SU-DHL-6 (cell line): Measurements from ENCODE around the gene NR1H4.

Experiments used
- EZH2phosphoT487 ChIP-seq: fragments of 200-600 bp; sonication (generic), shearing (Covaris generic); conservative IDR thresholded peaks from 2 replicates; pipeline ENCODE4 v1.6.1; 2018; ENCODE audit warnings: mild to moderate bottlenecking, antibody characterized with exemption, low read length, moderate library complexity, mixed read lengths
- TF ChIP-seq, protein P1 (sequence below): fragments of 200-600 bp; sonication (generic); IDR thresholded peaks from one replicate; pipeline ENCODE4 v1.5.1; 2017; ENCODE audit warnings: antibody characterized with exemption, mild to moderate bottlenecking, low read length, moderate library complexity; ENCODE audit not compliant: insufficient read depth, poor library complexity, severe bottlenecking

DNA sequence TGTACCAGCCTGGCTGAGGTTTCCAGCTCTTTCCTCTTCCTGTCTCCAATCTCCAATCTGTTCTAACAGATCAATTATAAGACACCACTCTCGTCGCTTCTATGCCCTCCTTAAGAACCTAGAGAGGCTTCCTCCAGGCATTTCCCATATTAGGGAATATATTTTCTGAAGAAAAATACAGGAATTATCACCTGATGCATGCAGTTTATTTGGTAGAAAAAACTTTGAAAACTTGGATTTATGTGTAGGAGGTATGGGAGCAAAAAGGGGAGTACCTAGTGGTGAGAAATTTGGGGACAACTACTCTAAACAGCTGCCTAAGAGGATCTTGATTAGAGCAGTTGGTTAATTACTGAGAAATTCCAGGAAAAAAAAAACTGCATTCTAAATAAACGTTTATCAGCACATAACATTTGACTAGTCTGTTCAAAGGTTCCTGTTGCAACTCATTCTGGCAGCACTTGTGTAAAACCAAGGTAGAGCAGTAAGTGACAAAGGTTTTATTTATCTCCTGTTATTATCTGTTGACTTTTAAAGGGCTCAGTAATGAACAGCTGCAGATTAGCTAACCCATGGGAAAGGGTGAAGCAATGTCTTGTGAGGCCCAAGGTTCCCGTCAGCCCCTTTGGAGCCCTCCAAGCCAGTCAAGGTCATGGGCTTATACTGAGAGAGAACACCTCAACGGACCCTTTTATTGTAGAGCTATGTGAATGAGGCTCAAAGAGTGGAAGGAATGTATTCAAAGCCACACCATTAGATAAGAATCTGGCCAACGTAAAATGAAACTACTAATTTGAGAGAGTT is 36.4 kb upstream of the NR1H4 start:
- TF ChIP-seq, protein P1, sequence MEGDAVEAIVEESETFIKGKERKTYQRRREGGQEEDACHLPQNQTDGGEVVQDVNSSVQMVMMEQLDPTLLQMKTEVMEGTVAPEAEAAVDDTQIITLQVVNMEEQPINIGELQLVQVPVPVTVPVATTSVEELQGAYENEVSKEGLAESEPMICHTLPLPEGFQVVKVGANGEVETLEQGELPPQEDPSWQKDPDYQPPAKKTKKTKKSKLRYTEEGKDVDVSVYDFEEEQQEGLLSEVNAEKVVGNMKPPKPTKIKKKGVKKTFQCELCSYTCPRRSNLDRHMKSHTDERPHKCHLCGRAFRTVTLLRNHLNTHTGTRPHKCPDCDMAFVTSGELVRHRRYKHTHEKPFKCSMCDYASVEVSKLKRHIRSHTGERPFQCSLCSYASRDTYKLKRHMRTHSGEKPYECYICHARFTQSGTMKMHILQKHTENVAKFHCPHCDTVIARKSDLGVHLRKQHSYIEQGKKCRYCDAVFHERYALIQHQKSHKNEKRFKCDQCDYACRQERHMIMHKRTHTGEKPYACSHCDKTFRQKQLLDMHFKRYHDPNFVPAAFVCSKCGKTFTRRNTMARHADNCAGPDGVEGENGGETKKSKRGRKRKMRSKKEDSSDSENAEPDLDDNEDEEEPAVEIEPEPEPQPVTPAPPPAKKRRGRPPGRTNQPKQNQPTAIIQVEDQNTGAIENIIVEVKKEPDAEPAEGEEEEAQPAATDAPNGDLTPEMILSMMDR: no peak
- no peak for TF ChIP-seq EZH2phosphoT487
